SU-DHL-6 (cell line): ENCODE data around the gene GAS2L2.

ENCODE experiments used
- EZH2phosphoT487 ChIP-seq: fragments of 200-600 bp; sonication (generic), shearing (Covaris generic); conservative IDR thresholded peaks from 2 replicates; pipeline ENCODE4 v1.6.1; 2018; ENCODE audit warnings: mild to moderate bottlenecking, antibody characterized with exemption, low read length, moderate library complexity, mixed read lengths
- TF ChIP-seq, protein P1 (sequence below): fragments of 200-600 bp; sonication (generic); IDR thresholded peaks from one replicate; pipeline ENCODE4 v1.5.1; 2017; ENCODE audit warnings: antibody characterized with exemption, mild to moderate bottlenecking, low read length, moderate library complexity; ENCODE audit not compliant: insufficient read depth, poor library complexity, severe bottlenecking

DNA sequence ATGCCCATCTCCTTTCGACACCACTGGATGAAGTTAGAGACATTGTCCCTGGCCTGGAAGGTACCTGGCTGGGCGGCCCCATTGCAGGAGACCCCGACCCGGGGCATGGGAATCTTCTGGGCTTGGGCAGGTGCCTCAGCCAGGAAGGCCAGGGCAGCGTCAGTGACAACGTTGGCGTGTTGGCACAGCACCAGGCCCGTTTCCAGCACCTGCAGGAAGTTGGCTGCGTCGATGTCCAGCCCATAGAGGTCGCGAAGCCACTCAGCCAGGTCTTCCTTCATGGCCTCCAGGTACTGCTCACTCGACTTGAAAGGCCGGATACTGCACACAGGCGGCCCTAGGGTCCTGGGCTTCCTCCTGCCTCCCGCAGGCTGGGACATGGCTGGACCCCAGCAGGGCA, 568 bp downstream of the GAS2L2 start:
- TF ChIP-seq EZH2phosphoT487 = no peak
- TF ChIP-seq, protein P1, sequence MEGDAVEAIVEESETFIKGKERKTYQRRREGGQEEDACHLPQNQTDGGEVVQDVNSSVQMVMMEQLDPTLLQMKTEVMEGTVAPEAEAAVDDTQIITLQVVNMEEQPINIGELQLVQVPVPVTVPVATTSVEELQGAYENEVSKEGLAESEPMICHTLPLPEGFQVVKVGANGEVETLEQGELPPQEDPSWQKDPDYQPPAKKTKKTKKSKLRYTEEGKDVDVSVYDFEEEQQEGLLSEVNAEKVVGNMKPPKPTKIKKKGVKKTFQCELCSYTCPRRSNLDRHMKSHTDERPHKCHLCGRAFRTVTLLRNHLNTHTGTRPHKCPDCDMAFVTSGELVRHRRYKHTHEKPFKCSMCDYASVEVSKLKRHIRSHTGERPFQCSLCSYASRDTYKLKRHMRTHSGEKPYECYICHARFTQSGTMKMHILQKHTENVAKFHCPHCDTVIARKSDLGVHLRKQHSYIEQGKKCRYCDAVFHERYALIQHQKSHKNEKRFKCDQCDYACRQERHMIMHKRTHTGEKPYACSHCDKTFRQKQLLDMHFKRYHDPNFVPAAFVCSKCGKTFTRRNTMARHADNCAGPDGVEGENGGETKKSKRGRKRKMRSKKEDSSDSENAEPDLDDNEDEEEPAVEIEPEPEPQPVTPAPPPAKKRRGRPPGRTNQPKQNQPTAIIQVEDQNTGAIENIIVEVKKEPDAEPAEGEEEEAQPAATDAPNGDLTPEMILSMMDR = no peak
